HG03439 (cell line): ENCODE data around the gene WNT9A.

Experiments
- ATAC-seq: cut with Tn5 transposase; IDR thresholded peaks from one replicate; pipeline ENCODE4 v1.9.1; 2021; ENCODE audit warnings: mild to moderate bottlenecking, moderate library complexity; ENCODE audit not compliant: unreplicated experiment

Gene WNT9A

DNA sequence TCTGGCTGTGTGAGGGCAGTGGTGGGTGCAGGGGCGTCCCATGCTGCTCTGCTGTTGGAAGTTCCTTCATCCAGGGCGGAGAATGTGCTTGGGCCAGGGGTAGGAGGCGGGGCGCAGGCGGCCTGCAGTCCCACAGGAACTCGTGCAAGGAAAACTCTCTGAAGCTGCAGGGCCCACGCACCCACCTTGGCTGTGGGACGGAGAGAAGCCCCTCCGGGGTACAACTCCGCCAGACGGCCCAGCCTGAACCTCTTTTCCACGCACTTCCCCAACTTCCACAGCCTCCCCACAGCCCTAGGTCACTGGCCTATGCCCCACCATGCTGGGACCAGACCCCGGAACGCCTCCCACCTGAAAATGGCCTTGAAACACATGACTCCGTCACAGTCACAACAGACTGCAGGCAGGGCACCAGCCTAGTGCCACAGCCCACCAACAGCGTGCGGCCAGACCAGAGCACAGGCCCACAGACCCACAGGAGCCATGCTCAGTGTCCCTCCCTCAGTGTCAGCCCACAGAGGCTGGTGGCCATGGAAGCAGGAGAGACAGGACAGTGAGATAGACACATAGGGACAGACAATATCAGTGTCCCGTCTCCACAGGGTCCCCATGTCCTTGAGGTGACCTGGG lies 47.8 kb downstream of the WNT9A start:
- ATAC-seq: no peak

DNA sequence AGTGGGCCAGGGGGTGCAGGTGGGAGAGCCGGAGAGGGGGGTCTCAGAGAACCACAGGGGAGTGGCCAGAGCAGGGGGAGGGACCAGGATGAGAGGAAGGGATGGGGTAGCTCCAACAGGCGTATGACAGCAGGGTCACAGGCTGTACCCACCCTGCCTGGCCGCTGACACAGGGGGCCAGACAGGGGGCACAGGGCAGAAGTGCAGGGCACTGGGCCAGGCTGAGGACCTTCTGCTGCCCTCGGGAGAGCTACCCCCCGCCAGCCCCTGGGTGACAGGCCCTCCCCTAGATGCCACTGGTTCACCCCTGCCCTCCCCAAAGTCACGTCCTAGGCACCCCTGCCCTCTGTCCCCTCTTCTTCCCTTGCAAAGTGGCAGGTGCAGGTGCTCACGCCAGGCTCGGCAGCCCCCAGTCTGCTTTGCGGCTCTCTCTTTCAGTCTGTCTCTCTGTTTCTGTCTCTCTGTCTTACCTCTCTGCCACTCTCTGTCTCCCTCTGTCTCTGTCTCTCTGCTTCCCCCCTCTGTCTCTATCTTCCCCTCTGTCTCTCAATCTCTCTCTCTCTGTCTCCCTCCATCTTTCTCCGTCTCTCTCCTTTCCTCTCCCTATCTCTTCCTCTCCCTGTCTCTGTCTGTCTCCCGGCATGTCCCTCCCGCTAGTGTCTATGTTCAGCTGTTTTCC lies 48.5 kb downstream of the WNT9A start:
- ATAC-seq: no peak

DNA sequence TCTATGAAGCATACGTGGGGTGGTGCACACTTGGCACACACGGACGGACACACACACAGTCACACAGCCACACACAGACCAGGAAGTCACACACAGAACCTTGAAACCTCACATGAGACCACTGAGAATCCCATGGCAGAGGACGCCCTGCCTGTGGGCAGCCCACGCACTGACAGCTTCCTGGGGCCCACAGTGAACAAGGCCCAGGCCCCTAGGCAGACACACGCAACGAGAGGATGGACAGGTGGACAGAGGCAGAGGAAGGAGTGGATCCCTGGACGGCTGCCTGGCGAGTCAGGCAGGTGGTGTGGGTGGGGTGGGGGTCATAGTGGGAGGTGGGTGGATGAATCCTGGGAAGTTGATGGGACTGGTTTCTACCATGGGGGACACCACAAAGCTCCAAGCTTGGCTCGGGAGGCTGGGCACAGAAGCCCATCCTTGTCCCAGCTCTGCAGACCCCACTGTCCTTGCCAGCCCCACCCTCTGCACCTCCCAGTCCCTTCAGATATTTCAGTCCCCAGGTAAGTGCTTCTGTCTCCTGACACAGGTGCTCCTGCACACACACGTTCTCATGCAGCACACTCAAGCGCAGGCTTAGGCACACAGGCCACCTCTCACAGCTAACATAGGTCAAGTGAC lies 49.1 kb downstream of the WNT9A start:
- ATAC-seq: no peak

DNA sequence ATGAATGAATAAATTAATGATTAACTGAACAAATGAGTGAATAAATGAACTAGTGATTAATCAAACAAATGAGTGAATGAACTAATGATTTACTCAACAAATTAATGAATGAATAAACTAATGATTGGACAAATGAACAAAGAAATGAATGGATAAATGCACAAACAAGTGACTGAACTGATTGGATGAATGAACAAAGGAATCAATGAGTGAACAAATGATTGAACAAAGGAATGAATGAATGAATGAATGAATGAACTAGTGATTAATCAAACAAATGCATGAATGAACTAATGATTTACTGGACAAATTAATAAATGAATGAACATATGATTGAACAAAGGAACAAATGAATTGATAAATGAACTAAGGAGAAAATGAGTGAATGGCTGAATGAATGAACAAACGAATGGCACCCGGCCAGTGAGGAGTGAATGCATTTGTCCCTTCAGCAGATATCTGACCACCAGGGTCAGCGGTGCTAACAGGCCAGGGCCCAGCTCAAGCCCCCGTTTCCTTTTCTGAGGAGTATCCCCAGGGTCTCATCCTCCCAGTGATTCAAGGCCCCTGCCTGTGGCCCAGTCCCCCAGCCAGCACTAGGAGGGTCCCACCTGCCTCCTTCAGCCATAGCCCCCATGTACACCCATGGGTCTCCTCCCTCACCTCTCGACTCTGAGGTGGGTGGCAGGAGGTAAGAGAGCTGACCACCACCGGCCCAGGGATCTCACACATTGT lies 49.9 kb downstream of the WNT9A start:
- ATAC-seq: no peak

DNA sequence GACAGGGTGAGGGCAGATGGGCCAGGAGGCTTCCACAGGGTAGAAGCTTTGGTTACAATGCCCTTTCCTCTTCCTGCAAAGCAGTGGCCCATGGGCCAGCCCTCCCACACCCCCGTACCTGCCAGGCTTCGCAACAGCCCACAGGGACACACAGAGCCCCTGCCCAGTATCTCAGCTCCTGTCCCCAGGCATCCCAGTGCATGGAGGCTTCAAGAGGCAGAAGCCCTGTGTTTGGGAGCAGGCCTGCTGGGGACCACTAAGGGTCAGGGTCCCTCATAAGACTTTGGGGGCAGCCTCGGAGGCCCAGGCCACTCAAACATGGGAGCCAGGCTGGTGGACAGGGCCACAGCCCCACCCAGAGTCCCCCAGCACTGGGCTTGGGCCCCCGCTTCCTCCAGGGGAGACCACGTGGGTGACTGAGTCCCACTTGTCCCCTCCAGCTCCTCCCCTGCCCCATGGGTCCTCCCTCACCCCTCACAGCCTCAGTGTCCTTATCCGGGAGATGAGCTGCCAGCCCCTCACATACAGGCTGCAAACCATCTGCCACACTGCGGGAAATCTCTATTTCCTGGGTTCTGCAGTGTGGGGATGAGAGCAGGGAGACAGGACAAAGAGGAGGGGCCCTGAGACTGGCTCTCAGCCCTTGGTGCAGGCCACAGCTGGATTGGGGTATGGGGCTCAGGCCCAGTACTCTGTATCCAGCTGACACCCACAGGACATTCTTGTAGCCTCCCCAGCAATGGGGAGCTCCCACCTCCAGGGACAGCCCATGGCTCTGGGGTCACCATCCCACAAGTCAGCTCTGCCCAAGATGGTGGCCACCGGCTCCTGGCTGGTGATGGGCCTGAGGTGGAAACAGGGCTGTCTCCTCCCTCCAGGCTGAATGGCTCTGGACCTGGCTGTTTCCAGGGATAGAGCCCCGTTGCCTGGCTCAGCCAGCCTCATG lies 50.7 kb downstream of the WNT9A start:
- ATAC-seq: no peak

DNA sequence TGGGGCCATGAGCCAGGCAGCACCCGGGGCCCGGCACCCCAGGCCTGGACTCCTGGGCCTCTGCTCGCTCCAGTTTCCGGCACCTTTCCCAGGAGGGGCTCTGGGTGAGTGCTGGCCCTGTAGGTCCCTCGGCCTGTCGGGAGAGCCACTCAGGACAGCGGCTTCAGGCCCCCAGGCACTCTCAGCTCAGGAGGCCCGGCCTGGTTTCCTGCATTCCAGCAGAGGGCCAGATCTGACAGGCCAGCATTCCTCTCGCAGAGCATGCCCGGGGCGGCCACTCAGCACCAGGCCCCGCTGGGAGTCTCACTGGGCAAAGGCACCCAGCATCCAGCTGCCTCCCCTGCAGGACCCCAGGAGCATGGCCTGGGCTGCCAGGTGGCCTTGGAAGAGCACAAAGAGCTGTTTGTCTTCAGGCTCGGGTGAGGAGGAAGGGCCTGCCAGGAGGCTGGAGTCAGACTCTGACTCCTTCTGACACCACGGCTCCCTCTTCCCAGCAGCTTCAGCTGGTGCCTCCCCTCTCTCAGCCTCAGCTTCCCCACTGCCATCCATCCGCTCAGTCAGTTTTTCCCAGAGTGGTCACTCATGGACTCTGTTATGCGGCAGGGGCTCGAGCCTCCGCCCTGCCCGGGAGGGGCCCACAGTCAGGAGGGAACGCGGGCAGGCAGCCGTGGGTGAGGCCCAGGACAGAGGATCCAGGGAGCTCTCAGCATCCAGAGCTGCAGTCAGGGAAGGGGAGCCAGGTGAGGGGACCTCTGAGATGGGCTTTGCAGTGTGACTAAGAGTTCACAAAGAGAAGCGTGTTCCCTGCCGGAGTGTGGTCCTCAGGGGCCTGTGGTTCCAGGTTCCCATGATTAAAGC lies 51.7 kb downstream of the WNT9A start:
- ATAC-seq: no peak

DNA sequence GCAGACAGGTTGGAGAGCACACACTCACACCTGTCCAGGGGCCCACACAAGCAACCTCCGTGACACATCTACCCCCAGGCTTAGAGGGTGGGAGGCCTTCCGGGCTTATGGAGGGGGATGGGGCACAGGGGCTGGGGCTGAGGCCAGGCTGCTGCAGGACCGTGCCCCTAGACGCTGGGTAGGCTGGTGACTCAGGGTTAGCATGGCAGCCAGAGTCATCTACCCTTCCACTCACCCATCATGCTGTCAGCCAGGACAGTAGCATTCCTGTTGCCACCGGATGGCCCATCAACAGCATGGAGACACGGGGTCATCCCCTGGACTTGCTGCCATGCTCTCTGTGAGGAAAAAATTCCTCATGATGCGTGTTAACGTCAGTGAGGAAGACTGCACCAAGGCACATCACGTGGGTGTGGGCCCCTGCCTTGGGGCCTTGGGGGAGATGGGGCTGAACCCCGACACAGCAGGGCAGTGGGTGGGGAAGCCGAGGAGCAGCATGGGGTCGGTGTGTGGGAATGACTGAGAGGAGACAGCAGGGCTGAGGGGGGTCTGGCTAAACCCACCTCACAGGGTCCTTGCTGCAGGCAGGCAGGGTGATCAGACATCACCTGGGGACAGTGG lies 52.8 kb downstream of the WNT9A start:
- ATAC-seq: no peak

DNA sequence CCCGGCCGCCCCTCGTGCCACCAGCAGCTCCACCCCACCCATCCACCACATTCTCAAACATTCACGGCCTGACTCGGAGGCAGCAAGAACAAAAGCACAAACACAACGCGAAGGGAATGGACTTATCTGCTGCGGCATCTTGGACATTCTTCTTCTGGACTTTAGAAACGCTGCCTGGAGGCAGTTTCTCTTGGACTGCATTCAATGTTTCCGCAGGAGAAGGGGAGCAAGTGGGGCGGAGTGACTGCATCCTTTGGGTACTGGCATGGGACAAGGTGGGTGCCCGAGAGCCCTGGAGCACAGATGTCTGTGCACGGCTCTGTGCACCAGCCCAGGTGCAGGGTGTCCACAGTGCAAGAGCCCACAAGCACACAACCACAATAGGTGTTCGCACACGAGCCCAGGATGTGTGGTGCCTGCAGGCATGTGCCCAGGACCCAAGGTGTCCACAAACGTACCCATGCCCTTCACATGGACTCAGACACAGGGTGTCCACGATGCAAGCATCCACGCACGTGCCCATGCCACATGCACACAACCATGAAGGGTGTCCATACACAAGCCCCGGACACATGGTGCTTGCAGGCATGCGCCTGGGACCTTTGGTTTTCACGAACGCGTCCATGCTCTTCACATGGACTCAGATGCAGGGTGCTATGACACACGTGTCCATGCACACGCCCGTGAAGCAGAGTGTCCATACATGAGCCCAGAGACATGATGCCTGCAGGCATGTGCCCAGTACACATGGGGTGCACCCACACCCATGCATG lies 53.6 kb downstream of the WNT9A start:
- no peak for ATAC-seq

DNA sequence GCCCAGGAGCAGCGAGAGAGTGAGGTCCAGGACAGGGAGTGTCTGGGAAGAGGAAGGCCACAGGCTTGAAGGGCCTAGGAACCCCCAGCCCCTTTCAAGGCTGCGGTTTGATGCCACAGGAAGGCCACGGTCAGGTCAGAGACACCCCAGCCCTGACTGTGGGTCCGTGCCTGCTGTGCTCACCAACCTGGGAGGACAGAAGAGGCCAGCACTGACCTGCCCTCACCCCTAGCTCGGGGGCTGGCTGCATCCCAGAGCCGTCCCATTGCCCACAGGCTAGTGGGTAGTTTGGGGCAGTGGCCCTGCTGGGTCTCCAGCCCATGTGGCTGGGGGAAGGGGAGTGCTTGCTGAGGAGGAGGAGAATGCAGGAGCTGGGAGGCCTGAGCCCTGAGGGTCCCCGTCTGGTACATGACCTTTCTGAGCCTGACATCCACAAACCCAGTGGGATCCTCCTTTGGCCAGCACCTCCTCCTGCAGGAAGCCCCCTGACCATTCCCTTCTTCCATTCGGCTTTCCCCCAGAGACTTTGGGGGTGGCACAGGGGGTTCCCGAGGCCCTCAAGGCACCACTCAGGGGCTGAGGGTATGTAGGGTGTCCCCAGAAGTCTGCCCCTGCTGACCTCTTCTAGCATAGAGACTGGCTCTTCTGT lies 54.3 kb downstream of the WNT9A start:
- ATAC-seq: no peak

DNA sequence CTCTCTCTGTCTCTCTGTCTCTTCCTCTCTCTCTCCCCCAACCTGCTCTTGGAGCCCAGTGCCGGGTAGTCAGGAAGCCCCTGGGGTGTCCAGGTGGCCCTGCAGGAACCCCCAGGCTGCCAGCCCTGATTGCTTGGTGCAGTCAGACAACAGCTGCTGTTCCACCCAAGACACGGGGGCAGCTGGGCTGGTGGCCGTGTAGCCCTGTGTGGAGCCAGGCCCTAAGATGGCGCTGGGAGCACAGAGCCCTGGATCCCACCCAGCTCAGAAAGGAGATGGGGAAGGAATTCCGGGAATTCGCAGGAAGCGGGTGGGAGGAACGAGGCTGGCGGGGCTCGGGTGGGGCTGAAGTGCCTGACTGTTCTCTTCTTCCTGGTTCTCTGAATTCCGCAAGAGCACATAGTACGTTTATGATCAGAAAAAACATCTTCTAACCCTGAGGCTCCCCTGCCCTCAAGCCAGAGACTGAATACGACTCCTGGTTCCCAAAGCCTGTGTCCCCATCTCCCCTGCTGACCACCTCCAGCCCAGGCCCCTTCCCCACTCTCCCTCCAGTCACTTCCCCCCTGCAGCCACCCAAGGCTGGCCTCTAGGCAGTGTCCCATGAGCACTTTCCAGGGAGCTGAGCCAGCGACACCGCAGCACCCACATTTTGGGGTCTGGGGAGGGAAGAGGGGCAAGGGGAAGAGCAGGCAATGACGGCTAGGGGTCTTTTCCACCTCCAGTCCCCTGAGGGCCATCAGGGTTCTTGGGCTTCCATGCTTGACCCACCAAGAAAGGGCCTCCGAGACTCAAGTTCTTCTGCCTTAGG lies 55.0 kb downstream of the WNT9A start:
- ATAC-seq: no peak

DNA sequence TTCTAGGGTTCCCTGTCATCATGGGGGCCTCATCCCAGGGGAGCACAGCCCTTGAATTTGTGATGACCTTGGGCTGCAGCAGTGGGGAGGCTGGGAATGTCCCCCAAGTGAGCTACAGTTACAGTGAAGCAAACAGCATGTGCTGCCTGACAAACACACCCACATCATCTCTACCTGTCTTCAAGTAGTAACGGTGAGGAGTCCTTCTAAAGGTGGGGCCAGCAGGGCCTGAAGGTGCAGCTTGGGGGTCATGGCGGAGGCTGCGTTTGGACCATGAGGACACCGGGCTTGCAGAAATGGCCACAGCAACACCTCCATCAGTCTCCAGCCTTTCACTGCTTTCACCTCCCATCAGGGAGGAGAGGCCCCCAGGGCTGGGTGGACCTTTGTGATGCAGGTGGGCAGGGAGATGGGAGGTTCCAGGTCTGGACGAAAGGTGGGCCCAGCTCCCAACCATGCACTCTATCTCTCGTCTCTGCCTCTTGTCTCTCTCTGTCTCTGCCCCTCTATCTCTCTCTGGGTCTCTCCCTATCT lies 55.7 kb downstream of the WNT9A start:
- no peak for ATAC-seq

DNA sequence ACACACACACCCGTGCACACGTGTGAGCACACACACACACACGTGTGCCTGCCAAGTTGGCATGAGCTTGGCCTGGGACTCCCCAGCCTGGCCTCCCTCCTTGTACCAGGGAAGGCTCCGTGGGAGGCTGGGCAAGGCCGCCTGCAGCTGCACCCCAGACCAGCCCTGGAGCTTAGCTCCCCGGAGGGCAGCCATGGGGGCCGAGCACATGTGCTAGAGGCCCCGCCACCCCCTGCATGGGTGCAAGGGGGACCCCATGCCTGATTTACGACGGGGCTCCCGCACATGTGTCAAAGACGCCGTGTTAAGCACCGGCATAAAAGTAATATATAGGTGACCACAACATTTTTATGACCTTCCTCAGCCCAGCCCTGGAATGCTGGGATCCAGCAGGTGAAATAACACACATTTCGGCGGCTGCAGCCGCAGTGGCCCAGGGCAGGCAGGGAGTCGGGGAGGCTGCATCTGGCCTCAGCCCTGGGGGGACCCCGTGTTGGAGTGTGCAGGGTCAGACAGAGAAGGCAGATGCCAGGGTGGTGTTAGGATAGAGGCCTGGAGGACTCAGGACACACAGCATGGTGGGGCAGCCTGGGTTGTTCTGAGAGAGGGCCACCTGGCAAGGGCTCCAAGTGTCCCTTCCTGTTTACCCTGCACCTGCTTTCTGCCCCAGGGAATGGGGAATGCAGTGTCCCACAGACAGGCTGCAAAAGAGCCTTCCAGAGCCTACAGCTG lies 56.3 kb downstream of the WNT9A start:
- no peak for ATAC-seq

DNA sequence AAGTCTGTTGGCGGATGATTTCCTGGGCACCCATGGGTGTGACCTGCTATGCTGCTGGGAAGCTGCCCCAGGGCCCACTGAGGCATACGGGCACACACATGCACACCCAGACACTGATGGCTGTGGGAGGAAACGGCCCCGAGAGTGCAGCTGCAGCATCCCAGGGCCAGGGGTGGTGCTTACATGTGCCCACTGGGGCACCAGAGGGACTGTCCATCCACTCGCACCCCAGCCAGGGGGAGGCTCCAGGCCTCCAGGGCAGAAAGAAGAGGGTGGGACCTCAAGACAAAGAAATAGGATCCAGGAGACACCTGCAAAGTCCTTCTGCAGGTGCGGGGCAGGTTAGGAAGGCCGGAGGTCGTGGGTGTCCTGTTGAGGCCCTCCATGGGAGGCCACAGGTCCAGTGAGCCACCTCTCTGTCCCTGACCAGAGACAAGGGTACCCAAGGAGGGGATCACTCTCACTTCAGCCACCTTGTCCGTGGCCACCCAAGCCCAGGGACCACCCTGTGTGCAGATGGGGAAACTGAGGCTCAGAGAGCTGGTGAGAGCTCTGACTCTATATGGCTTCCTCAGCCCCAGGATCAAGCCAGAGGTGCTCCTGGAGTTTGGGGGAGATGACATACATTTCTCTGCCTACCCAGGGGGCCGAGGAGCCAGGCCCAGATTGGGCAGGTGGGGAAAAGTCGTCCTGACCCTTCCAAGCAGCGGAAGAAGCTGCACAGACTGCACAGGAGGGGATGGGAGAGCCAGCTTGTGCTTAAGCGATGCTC lies 57.1 kb downstream of the WNT9A start:
- no peak for ATAC-seq

DNA sequence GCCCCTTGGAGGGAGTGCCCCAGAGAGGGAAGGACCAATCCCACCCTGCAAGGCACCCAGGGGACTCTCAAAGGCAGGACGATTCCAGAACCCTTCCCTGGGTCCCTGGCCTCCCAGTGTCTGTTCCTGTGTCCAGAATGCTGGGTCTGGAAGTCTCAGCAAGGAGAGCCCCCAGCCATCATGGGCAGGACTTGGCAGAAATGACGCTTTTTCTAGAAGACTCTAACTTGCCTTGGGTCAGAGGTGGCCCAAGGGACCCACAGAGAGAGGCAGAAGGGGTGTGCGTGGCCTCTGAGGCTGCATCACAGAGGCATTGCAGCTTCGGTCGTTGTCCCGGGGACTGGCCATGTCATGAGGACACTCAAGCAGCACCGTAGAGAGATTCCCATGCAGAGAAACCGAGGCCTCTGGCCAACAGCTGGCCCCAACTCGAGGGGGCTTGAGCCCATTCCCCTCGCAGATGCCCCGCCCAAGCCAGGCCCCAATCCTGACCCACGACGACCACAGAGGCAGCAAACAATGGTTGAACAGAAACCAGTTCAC lies 57.8 kb downstream of the WNT9A start:
- no peak for ATAC-seq
